ENCODE results near the gene F5. TPM values are rescaled to one million over a fixed set of nuclear protein-coding genes. Genes with fewer than 3 reads are reported as not detected.

The F5 gene
- total RNA-seq, 1 experiment from 2014 or later: 0.09 TPM

- no peak overlapping the region for H3K27ac Mint-ChIP-seq (ENCODE audit: low read depth, unreplicated experiment)
- no peak overlapping the region for H3K4me3 Mint-ChIP-seq (ENCODE audit: unreplicated experiment)
- H3K36me3 Mint-ChIP-seq (ENCODE audit: insufficient read depth, unreplicated experiment): peaks cover 23% of the 10 kb centered on the region
- H3K27me3 Mint-ChIP-seq (ENCODE audit: insufficient read depth, unreplicated experiment): no peaks in the 10 kb centered on the region
- POLR2A ChIA-PET: interaction anchor here (2.9 to 6.2 kb wide), 2 partner anchors 9 to 12 kb away, joined by 13 to 29 read pairs; partner anchors contain the start of gene SLC19A2
- no TSS peak for BruUV-seq (replicated peaks)
- CTCF ChIA-PET: interaction anchor here (0.8 to 3.5 kb wide), 5 partner anchors 28 to 320 kb away, joined by 3 to 19 read pairs (median 7); partner anchors contain the start of genes F5 and METTL18
- TF ChIP-seq CTCF (IDR thresholded peaks at IDR 0.05; ENCODE audit: unreplicated experiment): no peak
- no peak for DNase-seq (ENCODE audit: unreplicated experiment)
- H3K9me3 Mint-ChIP-seq (ENCODE audit: unreplicated experiment): no peaks in the 10 kb centered on the region
- intact Hi-C loops (cut with micrococcal nuclease): no loop called here
- H3K4me1 Mint-ChIP-seq (ENCODE audit: insufficient read depth, unreplicated experiment): peaks cover 11% of the 10 kb centered on the region
Observed at GRCh38 chr1:169474302-169474995, 111.8 kb downstream of the F5 start.

- peak; percentile 27 for DNase-seq (ENCODE audit: unreplicated experiment)
- Mint-ChIP-seq H3K36me3 (ENCODE audit: insufficient read depth, unreplicated experiment) (peaks cover 34% of the 10 kb centered on the region), H3K9me3 (ENCODE audit: unreplicated experiment) (no peaks in the 10 kb centered on the region), H3K4me3 (ENCODE audit: unreplicated experiment) (no peak overlapping the region), H3K27me3 (ENCODE audit: insufficient read depth, unreplicated experiment) (no peaks in the 10 kb centered on the region), H3K27ac (ENCODE audit: low read depth, unreplicated experiment) (no peak overlapping the region), H3K4me1 (ENCODE audit: insufficient read depth, unreplicated experiment) (peaks cover 11% of the 10 kb centered on the region)
- ChIA-PET CTCF (interaction anchor here (0.9 to 2.0 kb wide), 5 partner anchors 10 to 321 kb away, joined by 3 to 10 read pairs (median 6); partner anchors contain the start of genes F5 and METTL18), POLR2A (interaction anchor here (0.6 to 6.2 kb wide), 5 partner anchors 9 to 108 kb away, joined by 3 to 29 read pairs (median 6); partner anchors contain the start of gene SLC19A2)
- no peak for TF ChIP-seq CTCF (IDR thresholded peaks at IDR 0.05; ENCODE audit: unreplicated experiment)
- BruUV-seq (replicated peaks): no TSS peak
- intact Hi-C loops (cut with micrococcal nuclease): no loop called here
Observed at GRCh38 chr1:169473347-169473746, 112.9 kb downstream of the F5 start.

- H3K4me1 Mint-ChIP-seq (ENCODE audit: insufficient read depth, unreplicated experiment): peaks cover 8% of the 10 kb centered on the region
- peaks cover 40% of the 10 kb centered on the region for H3K36me3 Mint-ChIP-seq (ENCODE audit: insufficient read depth, unreplicated experiment)
- BruUV-seq (replicated peaks): no TSS peak
- H3K27ac Mint-ChIP-seq (ENCODE audit: low read depth, unreplicated experiment): no peak overlapping the region
- ChIA-PET CTCF (interaction anchor here (0.8 to 2.0 kb wide), 5 partner anchors 10 to 322 kb away, joined by 3 to 10 read pairs (median 6); partner anchors contain the start of gene METTL18), POLR2A (interaction anchor here (0.6 to 6.2 kb wide), 6 partner anchors 9 to 74 kb away, joined by 3 to 29 read pairs (median 4); partner anchors contain the start of gene SLC19A2)
- intact Hi-C loops (cut with micrococcal nuclease): no loop called here
- no peaks in the 10 kb centered on the region for H3K9me3 Mint-ChIP-seq (ENCODE audit: unreplicated experiment)
- H3K4me3 Mint-ChIP-seq (ENCODE audit: unreplicated experiment): no peak overlapping the region
- H3K27me3 Mint-ChIP-seq (ENCODE audit: insufficient read depth, unreplicated experiment): no peaks in the 10 kb centered on the region
- TF ChIP-seq CTCF (IDR thresholded peaks at IDR 0.05; ENCODE audit: unreplicated experiment): no peak
- DNase-seq (ENCODE audit: unreplicated experiment): no peak
Observed at GRCh38 chr1:169472738-169473137, 113.5 kb downstream of the F5 start.

- POLR2A ChIA-PET: interaction anchor here (0.7 to 6.2 kb wide), 7 partner anchors 10 to 86 kb away, joined by 3 to 29 read pairs (median 4); partner anchors contain the start of gene SLC19A2
- no TSS peak for BruUV-seq (replicated peaks)
- no peak overlapping the region for H3K4me3 Mint-ChIP-seq (ENCODE audit: unreplicated experiment)
Observed at GRCh38 chr1:169468982-169469381, 117.3 kb downstream of the F5 start.

More at GRCh38 chr1:169468982-169469381, 117.3 kb downstream of the F5 start:
- Mint-ChIP-seq H3K4me1 (ENCODE audit: insufficient read depth, unreplicated experiment) (peaks cover 8% of the 10 kb centered on the region), H3K27ac (ENCODE audit: low read depth, unreplicated experiment) (no peak overlapping the region), H3K27me3 (ENCODE audit: insufficient read depth, unreplicated experiment) (no peaks in the 10 kb centered on the region), H3K36me3 (ENCODE audit: insufficient read depth, unreplicated experiment) (peaks cover 56% of the 10 kb centered on the region), H3K9me3 (ENCODE audit: unreplicated experiment) (no peaks in the 10 kb centered on the region)
- DNase-seq (ENCODE audit: unreplicated experiment): peak; percentile 35
- TF ChIP-seq CTCF (IDR thresholded peaks at IDR 0.05; ENCODE audit: unreplicated experiment): no peak
- intact Hi-C loops (cut with micrococcal nuclease): loop anchor here (5.0 kb wide), 3 partner anchors 238 to 867 kb away; no protein-coding TSS in a partner anchor
- CTCF ChIA-PET: interaction anchor here (0.6 to 2.9 kb wide), 18 partner anchors 9 to 1190 kb away, joined by 3 to 27 read pairs (median 4); no protein-coding TSS in a partner anchor
